ENCODE results near the gene FIGLA.

The FIGLA gene

GRCh38 chr2:70772486-70773155, 17.8 kb downstream of the FIGLA start:
- no peaks in the 10 kb centered on the region for H3K36me3 ChIP-seq (ENCODE audit: control insufficient read depth, insufficient read depth, low read length)
- no peaks in the 10 kb centered on the region for H3K79me2 ChIP-seq
- no peaks in the 10 kb centered on the region for H3K9me3 ChIP-seq (ENCODE audit: control insufficient read depth, low read length)
- no peak overlapping the region for H3K4me3 ChIP-seq (ENCODE audit: low read depth, low read length)
- TF ChIP-seq CTCF (IDR thresholded peaks at IDR 0.05), result no peak
- no peak overlapping the region for H2AFZ ChIP-seq
- no peak overlapping the region for H3K4me2 ChIP-seq (ENCODE audit: low read length)
- peaks cover under 1% of the 10 kb centered on the region for H3K27me3 ChIP-seq (ENCODE audit: control insufficient read depth, insufficient read depth, low read length)
- no peak overlapping the region for H3K27ac ChIP-seq
- no peaks in the 10 kb centered on the region for H3K4me1 ChIP-seq
- H3K9ac ChIP-seq, result no peak overlapping the region

- Histone ChIP-seq H3K4me2 (ENCODE audit: low read length) (no peak overlapping the region), H3K4me1 (no peaks in the 10 kb centered on the region), H3K27me3 (ENCODE audit: control insufficient read depth, insufficient read depth, low read length) (peaks cover 3% of the 10 kb centered on the region), H3K79me2 (no peaks in the 10 kb centered on the region), H3K9ac (no peak overlapping the region), H3K27ac (no peak overlapping the region), H3K4me3 (ENCODE audit: low read depth, low read length) (no peak overlapping the region), H3K9me3 (ENCODE audit: control insufficient read depth, low read length) (no peaks in the 10 kb centered on the region), H3K36me3 (ENCODE audit: control insufficient read depth, insufficient read depth, low read length) (no peaks in the 10 kb centered on the region), H2AFZ (no peak overlapping the region)
- TF ChIP-seq CTCF (IDR thresholded peaks at IDR 0.05), result no peak
Observed at GRCh38 chr2:70771446-70771845, 19.0 kb downstream of the FIGLA start.

- Histone ChIP-seq H3K4me1 (no peaks in the 10 kb centered on the region), H3K79me2 (no peaks in the 10 kb centered on the region), H3K27me3 (ENCODE audit: control insufficient read depth, insufficient read depth, low read length) (peaks cover 3% of the 10 kb centered on the region), H3K4me2 (ENCODE audit: low read length) (no peak overlapping the region), H3K36me3 (ENCODE audit: control insufficient read depth, insufficient read depth, low read length) (no peaks in the 10 kb centered on the region), H3K4me3 (ENCODE audit: low read depth, low read length) (no peak overlapping the region), H3K27ac (no peak overlapping the region), H3K9ac (no peak overlapping the region), H2AFZ (no peak overlapping the region), H3K9me3 (ENCODE audit: control insufficient read depth, low read length) (no peaks in the 10 kb centered on the region)
- TF ChIP-seq CTCF (IDR thresholded peaks at IDR 0.05), result no peak
Observed at GRCh38 chr2:70769450-70769849, 21.0 kb downstream of the FIGLA start.

GRCh38 chr2:70768590-70769085, 21.8 kb downstream of the FIGLA start:
- Histone ChIP-seq H3K27ac (no peak overlapping the region), H3K4me2 (ENCODE audit: low read length) (no peak overlapping the region), H3K9ac (no peak overlapping the region), H2AFZ (no peak overlapping the region), H3K27me3 (ENCODE audit: control insufficient read depth, insufficient read depth, low read length) (peaks cover 3% of the 10 kb centered on the region), H3K36me3 (ENCODE audit: control insufficient read depth, insufficient read depth, low read length) (no peaks in the 10 kb centered on the region), H3K9me3 (ENCODE audit: control insufficient read depth, low read length) (no peaks in the 10 kb centered on the region), H3K79me2 (no peaks in the 10 kb centered on the region), H3K4me1 (no peaks in the 10 kb centered on the region), H3K4me3 (ENCODE audit: low read depth, low read length) (no peak overlapping the region)
- no peak for TF ChIP-seq CTCF (IDR thresholded peaks at IDR 0.05)

Data from parathyroid adenoma (tissue), 2 donors.